ENCODE results near the gene METTL1.

METTL1 gene

DNA sequence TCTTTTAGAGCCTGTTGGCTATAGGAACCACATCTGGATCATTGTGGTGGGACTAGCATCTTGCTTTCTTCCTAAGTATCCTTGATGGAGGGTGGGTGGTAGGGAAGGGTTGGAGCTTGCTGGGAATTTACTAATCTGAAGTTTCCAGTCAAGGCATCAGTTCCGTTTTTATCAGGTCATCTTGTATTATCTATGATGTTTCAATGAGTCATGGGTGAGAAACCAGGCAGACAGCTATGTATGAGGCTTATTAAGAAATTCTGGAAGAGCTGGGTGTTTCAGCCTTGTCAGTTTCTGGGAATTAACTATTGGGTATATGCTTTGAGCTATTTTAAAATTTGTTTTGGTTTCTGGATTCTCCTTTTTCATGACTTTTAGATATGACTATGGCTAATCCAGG, 22.0 kb upstream of the METTL1 start:
- H3K9ac ChIP-seq (ENCODE audit: low read depth, low read length) = no peak overlapping the region
- no peak overlapping the region for H3K4me3 ChIP-seq (ENCODE audit: low read depth, low read length)
- no peaks in the 10 kb centered on the region for H3K4me1 ChIP-seq (ENCODE audit: control insufficient read depth, insufficient read depth, low read length)
- H3K36me3 ChIP-seq (ENCODE audit: control insufficient read depth, insufficient read depth, low read length) = peaks cover 17% of the 10 kb centered on the region
- no peaks in the 10 kb centered on the region for H3K9me3 ChIP-seq (ENCODE audit: control insufficient read depth, insufficient read depth, low read length)
- H3K27me3 ChIP-seq (ENCODE audit: control insufficient read depth, insufficient read depth, low read length) = no peaks in the 10 kb centered on the region

DNA sequence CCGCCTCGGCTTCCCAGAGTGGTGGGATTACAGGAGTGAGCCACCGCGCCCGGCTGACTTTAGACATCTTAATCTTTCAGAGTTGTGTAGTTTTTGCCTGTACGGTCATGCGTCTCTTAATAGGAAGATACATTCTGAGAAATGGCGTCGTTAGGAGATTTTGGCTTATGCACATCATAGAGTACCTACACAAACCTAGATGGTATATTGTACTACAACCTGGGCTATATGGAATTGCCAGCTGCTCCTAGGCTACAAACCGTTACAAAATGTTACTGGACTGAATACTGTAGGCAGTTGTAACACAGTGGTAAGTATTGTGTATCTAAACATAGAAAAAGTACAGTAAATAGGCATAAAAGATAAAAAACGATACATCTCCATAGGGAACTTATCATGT, 12.0 kb upstream of the METTL1 start:
- Histone ChIP-seq H3K36me3 (ENCODE audit: control insufficient read depth, insufficient read depth, low read length) (peaks cover 2% of the 10 kb centered on the region), H3K4me3 (ENCODE audit: low read depth, low read length) (no peak overlapping the region), H3K9ac (ENCODE audit: low read depth, low read length) (no peak overlapping the region), H3K27me3 (ENCODE audit: control insufficient read depth, insufficient read depth, low read length) (no peaks in the 10 kb centered on the region), H3K4me1 (ENCODE audit: control insufficient read depth, insufficient read depth, low read length) (no peaks in the 10 kb centered on the region), H3K9me3 (ENCODE audit: control insufficient read depth, insufficient read depth, low read length) (no peaks in the 10 kb centered on the region)

DNA sequence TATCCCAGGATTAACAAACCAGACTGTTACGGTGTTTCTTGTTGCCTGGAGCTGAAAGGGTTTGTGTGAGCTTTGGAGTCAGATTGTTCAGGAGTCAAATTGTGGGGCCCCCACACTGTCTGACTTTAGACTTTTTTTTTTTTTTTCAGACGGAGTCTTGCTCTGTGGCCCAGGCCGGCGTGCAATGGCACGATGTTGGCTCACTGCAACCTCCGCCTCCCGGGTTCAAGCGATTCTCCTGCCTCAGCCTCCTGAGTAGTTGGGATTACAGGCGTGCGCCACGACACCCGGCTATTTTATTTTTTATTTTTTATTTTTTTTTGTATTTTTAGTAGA, 11.5 kb upstream of the METTL1 start:
- Histone ChIP-seq H3K27me3 (ENCODE audit: control insufficient read depth, insufficient read depth, low read length) (no peaks in the 10 kb centered on the region), H3K36me3 (ENCODE audit: control insufficient read depth, insufficient read depth, low read length) (peaks cover 2% of the 10 kb centered on the region), H3K4me3 (ENCODE audit: low read depth, low read length) (peak overlapping the region; percentile 99), H3K9me3 (ENCODE audit: control insufficient read depth, insufficient read depth, low read length) (no peaks in the 10 kb centered on the region), H3K4me1 (ENCODE audit: control insufficient read depth, insufficient read depth, low read length) (no peaks in the 10 kb centered on the region), H3K9ac (ENCODE audit: low read depth, low read length) (peak overlapping the region; percentile 94)

DNA sequence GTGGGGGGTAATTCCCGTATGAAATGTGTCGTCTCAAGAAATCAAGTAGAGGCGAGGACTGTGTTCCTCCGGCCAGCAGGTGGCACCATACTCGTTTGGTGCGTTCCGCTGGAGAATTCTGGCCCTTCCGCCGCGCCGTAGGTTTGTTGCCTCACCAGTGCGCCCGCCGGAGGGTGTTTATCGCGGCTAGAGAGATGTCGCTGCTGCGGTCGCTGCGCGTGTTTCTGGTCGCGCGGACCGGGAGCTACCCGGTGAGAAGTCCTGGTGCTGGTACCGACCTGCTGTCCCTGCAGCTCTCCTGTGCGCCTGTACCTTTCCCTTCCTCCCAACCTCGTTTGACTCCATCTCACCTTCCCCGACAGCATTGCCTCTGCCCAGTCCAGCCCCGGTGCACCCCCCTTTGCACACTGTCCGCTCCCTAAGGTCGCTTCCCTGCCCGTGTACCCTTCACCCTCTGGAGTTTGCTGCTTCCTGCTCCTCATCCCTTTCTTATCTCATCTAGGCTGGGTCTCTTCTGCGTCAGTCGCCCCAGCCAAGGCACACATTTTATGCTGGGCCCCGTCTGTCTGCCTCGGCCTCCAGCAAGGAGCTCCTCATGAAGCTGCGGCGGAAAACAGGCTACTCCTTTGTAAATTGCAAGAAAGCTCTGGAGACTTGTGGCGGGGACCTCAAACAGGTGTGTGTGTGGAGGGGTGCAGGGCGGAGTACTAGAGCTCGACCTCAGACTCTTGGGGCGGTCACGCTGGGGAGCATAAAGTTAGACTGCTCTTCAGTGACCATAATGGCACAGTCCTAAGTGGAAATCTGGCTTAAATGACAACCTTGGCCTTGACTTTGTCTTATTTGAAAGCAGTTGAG, 10.9 kb upstream of the METTL1 start, which contains the start of gene TSFM:
TSS of gene TSFM (plus strand) at position 180 of the 858 bp plus-strand sequence. CDS start at position 195, 15 bp downstream.
- H3K27me3 ChIP-seq (ENCODE audit: control insufficient read depth, insufficient read depth, low read length) = no peaks in the 10 kb centered on the region
- no peaks in the 10 kb centered on the region for H3K4me1 ChIP-seq (ENCODE audit: control insufficient read depth, insufficient read depth, low read length)
- H3K4me3 ChIP-seq (ENCODE audit: low read depth, low read length) = peak within 1 kb of the TSS; percentile 99
- H3K9me3 ChIP-seq (ENCODE audit: control insufficient read depth, insufficient read depth, low read length) = no peaks in the 10 kb centered on the region
- peak within 1 kb of the TSS; percentile 94 for H3K9ac ChIP-seq (ENCODE audit: low read depth, low read length)
- peaks cover 2% of the 10 kb centered on the region for H3K36me3 ChIP-seq (ENCODE audit: control insufficient read depth, insufficient read depth, low read length)

DNA sequence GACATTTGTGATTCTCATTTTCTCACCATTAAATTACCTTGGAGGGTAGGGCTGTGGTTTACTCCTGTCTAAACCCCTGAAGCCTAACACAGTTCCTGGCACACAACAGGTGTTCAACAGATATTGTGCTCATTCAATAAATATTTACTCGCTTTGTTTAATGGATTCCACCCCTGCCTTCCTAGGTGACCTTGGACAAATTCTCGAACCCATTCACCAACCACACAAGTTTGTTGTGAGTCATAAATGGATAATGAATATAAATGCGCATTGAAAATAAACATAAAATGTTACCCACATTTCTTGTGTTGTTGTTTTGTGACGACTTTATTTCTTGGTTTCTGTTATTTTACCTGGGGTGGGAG, 10.3 kb upstream of the METTL1 start:
- Histone ChIP-seq H3K9ac (ENCODE audit: low read depth, low read length) (no peak overlapping the region), H3K36me3 (ENCODE audit: control insufficient read depth, insufficient read depth, low read length) (no peaks in the 10 kb centered on the region), H3K27me3 (ENCODE audit: control insufficient read depth, insufficient read depth, low read length) (no peaks in the 10 kb centered on the region), H3K9me3 (ENCODE audit: control insufficient read depth, insufficient read depth, low read length) (no peaks in the 10 kb centered on the region), H3K4me3 (ENCODE audit: low read depth, low read length) (no peak overlapping the region), H3K4me1 (ENCODE audit: control insufficient read depth, insufficient read depth, low read length) (no peaks in the 10 kb centered on the region)

DNA sequence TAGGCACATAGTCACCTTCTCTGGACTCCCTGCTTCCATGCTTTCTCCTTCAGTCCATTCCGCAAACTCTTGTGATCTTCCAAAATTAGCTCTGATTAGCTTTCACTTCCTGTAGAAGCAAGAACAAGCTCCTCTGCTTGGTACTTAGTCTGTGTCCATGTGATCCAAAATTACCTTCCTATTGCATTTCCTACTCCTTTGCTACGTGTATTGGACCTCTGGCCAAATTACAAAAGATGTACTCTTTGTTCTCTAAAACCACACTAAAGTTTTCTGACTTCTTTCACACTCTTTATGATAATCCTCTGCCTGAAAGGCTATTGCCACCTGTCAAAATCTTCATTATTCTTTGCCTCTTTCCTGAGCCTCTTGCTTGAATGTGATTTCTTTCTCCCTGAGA, 9.9 kb upstream of the METTL1 start:
- H3K4me3 ChIP-seq (ENCODE audit: low read depth, low read length) = no peak overlapping the region
- no peak overlapping the region for H3K9ac ChIP-seq (ENCODE audit: low read depth, low read length)
- H3K9me3 ChIP-seq (ENCODE audit: control insufficient read depth, insufficient read depth, low read length) = no peaks in the 10 kb centered on the region
- no peaks in the 10 kb centered on the region for H3K4me1 ChIP-seq (ENCODE audit: control insufficient read depth, insufficient read depth, low read length)
- no peaks in the 10 kb centered on the region for H3K27me3 ChIP-seq (ENCODE audit: control insufficient read depth, insufficient read depth, low read length)
- H3K36me3 ChIP-seq (ENCODE audit: control insufficient read depth, insufficient read depth, low read length) = no peaks in the 10 kb centered on the region

DNA sequence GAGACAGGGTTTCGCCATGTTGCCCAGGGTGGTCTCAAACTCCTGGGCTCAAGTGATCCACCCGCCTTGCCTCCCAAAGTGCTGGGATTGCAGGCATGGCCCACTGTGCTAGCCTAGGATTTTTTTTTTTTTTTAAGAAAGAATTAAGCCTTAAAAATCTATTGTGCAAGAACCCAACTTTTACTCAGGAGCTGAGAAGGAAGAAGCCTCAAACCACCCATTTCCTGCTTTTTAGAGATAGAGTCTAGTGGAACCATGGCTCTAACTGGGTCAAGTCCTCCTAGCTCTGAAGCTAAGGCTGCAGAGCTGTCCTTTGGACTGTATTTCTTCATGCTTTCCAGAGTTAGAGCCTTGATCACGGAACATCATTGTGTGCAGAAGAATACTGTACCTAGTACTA, 9.3 kb upstream of the METTL1 start:
- Histone ChIP-seq H3K9ac (ENCODE audit: low read depth, low read length) (no peak overlapping the region), H3K9me3 (ENCODE audit: control insufficient read depth, insufficient read depth, low read length) (no peaks in the 10 kb centered on the region), H3K36me3 (ENCODE audit: control insufficient read depth, insufficient read depth, low read length) (no peaks in the 10 kb centered on the region), H3K4me3 (ENCODE audit: low read depth, low read length) (no peak overlapping the region), H3K4me1 (ENCODE audit: control insufficient read depth, insufficient read depth, low read length) (no peaks in the 10 kb centered on the region), H3K27me3 (ENCODE audit: control insufficient read depth, insufficient read depth, low read length) (no peaks in the 10 kb centered on the region)

DNA sequence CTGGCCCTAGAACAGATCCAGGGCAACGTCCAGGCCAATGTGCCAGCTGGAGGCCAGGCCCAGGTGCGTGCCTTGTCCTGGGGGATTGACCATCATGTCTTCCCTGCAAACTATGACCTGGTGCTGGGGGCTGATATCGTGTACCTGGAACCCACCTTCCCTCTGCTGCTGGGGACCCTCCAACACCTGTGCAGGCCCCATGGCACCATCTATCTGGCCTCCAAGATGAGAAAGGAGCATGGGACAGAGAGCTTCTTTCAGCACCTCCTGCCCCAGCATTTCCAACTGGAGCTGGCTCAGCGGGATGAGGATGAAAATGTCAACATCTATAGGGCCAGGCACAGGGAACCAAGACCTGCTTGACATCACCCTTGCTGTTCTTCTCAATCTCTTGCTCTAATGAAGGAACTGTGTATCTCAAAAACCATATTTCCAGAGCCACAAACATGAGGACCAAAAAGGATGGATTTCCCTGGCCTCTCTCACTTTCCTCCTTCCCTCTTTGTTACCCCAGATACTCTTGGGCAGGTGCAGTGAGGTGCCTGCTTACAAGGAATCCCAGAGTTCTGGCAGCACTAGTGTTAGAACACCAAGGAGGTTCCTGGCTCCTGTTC, 8.5 kb upstream of the METTL1 start:
- Histone ChIP-seq H3K4me1 (ENCODE audit: control insufficient read depth, insufficient read depth, low read length) (no peaks in the 10 kb centered on the region), H3K4me3 (ENCODE audit: low read depth, low read length) (no peak overlapping the region), H3K9me3 (ENCODE audit: control insufficient read depth, insufficient read depth, low read length) (no peaks in the 10 kb centered on the region), H3K9ac (ENCODE audit: low read depth, low read length) (no peak overlapping the region), H3K27me3 (ENCODE audit: control insufficient read depth, insufficient read depth, low read length) (no peaks in the 10 kb centered on the region), H3K36me3 (ENCODE audit: control insufficient read depth, insufficient read depth, low read length) (no peaks in the 10 kb centered on the region)

DNA sequence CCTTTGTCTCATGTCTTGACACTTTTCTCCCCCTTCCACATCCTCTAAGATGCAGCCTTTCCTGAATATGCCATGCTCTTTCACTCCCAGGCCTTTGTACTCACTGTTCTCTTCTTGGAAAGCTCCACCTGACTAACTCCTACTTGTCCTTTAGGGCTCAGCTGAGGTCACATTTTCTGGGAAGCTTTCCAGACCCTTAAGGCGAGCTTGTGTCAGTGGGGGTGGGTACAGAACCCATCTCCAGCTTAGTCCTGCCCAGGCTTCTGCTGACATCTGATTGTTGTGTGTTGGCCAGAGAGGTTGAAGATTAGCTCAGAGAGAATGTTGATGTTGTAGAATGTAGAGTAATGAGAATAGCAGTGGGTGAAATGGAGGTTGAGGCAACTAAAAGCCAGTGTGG, 7.8 kb upstream of the METTL1 start:
- no peaks in the 10 kb centered on the region for H3K36me3 ChIP-seq (ENCODE audit: control insufficient read depth, insufficient read depth, low read length)
- no peak overlapping the region for H3K4me3 ChIP-seq (ENCODE audit: low read depth, low read length)
- no peaks in the 10 kb centered on the region for H3K4me1 ChIP-seq (ENCODE audit: control insufficient read depth, insufficient read depth, low read length)
- no peak overlapping the region for H3K9ac ChIP-seq (ENCODE audit: low read depth, low read length)
- H3K9me3 ChIP-seq (ENCODE audit: control insufficient read depth, insufficient read depth, low read length) = no peaks in the 10 kb centered on the region
- no peaks in the 10 kb centered on the region for H3K27me3 ChIP-seq (ENCODE audit: control insufficient read depth, insufficient read depth, low read length)

DNA sequence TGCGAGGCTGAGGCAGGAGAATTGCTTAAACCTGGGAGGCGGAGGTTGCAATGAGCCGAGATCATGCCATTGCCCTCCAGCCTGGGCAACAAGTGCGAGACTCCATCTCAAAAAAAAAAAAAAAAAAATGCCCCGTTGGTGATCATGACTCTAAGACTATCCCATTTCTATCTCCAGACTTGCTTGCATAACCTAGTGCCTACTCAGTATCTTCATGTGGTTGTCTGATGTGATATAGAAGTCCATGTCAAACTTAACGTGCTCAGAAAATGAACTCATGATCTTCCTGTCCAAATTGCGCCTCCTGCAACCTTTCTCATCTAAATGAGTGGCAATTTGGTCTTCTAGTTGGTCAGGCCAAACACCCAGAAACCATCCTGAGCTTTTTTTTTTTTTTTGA, 6.0 kb upstream of the METTL1 start:
- peaks cover 10% of the 10 kb centered on the region for H3K27me3 ChIP-seq (ENCODE audit: control insufficient read depth, insufficient read depth, low read length)
- no peaks in the 10 kb centered on the region for H3K4me1 ChIP-seq (ENCODE audit: control insufficient read depth, insufficient read depth, low read length)
- no peak overlapping the region for H3K4me3 ChIP-seq (ENCODE audit: low read depth, low read length)
- no peaks in the 10 kb centered on the region for H3K9me3 ChIP-seq (ENCODE audit: control insufficient read depth, insufficient read depth, low read length)
- H3K36me3 ChIP-seq (ENCODE audit: control insufficient read depth, insufficient read depth, low read length) = no peaks in the 10 kb centered on the region
- H3K9ac ChIP-seq (ENCODE audit: low read depth, low read length) = no peak overlapping the region

DNA sequence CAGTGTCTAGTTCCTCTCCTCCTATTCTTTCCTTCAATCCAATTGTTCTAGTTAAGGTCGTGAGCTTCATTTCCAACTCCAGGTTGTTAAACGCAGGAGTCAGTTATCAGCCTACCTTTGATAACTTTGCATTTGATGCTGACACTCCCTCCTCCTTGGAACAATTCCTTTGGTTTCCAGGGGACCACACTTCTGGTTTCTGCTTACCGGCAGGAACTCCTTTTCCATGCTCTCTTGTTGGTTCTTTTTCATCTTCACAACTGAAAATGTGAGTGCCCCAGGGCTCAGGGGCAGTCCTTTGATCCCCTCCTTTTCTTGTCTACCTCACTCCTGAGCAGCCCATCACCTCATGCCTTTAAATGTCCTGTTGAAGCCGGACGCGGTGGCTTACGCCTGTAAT, 5.5 kb upstream of the METTL1 start:
- no peak overlapping the region for H3K9ac ChIP-seq (ENCODE audit: low read depth, low read length)
- no peaks in the 10 kb centered on the region for H3K36me3 ChIP-seq (ENCODE audit: control insufficient read depth, insufficient read depth, low read length)
- H3K27me3 ChIP-seq (ENCODE audit: control insufficient read depth, insufficient read depth, low read length) = peaks cover 10% of the 10 kb centered on the region
- H3K4me3 ChIP-seq (ENCODE audit: low read depth, low read length) = no peak overlapping the region
- no peaks in the 10 kb centered on the region for H3K4me1 ChIP-seq (ENCODE audit: control insufficient read depth, insufficient read depth, low read length)
- H3K9me3 ChIP-seq (ENCODE audit: control insufficient read depth, insufficient read depth, low read length) = no peaks in the 10 kb centered on the region

DNA sequence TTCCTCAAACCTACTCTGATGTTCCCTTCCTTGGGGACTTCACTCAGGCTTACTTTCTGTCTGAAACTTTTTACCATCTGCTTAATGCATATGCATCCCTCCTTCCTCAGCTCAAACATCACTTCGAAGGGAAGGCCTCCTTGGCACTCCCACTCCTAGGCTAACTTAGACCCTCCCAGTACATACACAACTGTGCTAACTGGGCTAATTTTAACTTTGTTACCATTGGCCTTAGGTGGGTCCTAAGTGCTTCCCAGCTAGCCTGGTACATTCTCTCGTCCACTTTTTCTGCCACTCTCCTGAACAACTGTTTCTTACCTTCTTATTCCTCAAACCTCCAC, 4.3 kb upstream of the METTL1 start:
- Histone ChIP-seq H3K9ac (ENCODE audit: low read depth, low read length) (no peak overlapping the region), H3K36me3 (ENCODE audit: control insufficient read depth, insufficient read depth, low read length) (no peaks in the 10 kb centered on the region), H3K27me3 (ENCODE audit: control insufficient read depth, insufficient read depth, low read length) (peaks cover 10% of the 10 kb centered on the region)

More for the DNA sequence above, 4.3 kb upstream of the METTL1 start:
- no peak overlapping the region for H3K4me3 ChIP-seq (ENCODE audit: low read depth, low read length)
- no peaks in the 10 kb centered on the region for H3K4me1 ChIP-seq (ENCODE audit: control insufficient read depth, insufficient read depth, low read length)
- H3K9me3 ChIP-seq (ENCODE audit: control insufficient read depth, insufficient read depth, low read length) = no peaks in the 10 kb centered on the region

Measured in iPS-15b (cell line).